Colonic mucosa (tissue), 4 donors: Measurements from ENCODE around the gene LDLRAD3. TPM values are rescaled to one million over a fixed set of nuclear protein-coding genes. Genes with fewer than 3 reads are reported as not detected.

Experiments used
- DNase-seq: peaks from one replicate; pipeline ENCODE4 v3.0.0-alpha.2; 2020
- H3K27ac ChIP-seq: fragments of 200-600 bp; one replicate; pipeline ENCODE4 v1.8.0; 2021
- H3K27me3 ChIP-seq: fragments of 200-600 bp; one replicate; pipeline ENCODE4 v1.8.0; 2021
- H3K36me3 ChIP-seq: fragments of 200-600 bp; one replicate; pipeline ENCODE4 v1.8.0; 2021
- H3K4me1 ChIP-seq: fragments of 200-600 bp; one replicate; pipeline ENCODE4 v1.8.0; 2021; ENCODE audit warnings: mild to moderate bottlenecking
- H3K4me3 ChIP-seq: fragments of 200-600 bp; one replicate; pipeline ENCODE4 v1.8.0; 2021
- H3K9ac ChIP-seq, 2 donors: one replicate each; pipeline ENCODE4 v1.7.0; 2013; ENCODE audit warnings: control low read depth in 2 of 2, low read depth in 2 of 2, low read length in 2 of 2
- H3K9me3 ChIP-seq: fragments of 200-600 bp; one replicate; pipeline ENCODE4 v1.8.0; 2021
- CTCF ChIP-seq: fragments of 200-600 bp; IDR thresholded peaks from one replicate; pipeline ENCODE4 v1.8.0; 2022; ENCODE audit warnings: antibody characterized with exemption, mild to moderate bottlenecking
- intact Hi-C: fragments of 100-400 bp; cut with DNase I; formaldehyde crosslinking; loops from one replicate; pipeline ENCODE4 v1.14.1; 2022
- total RNA-seq, 2 donors: library from RNA; stranded (reverse); fragmentation: NEBNext Ultra II Directional in 1 of 2; extraction: Animal tissue kit (Norgen Biotek cat#: 25700) in 1 of 2; gene quantifications; one replicate each; pipeline ENCODE4 v1.2.1, GENCODE V29; 2021
- donor health status: healthy.
- donor health status: DM: no; HTN: no; CAD: no.
- donor health status: DM: no; HTN: no; CAD: no.

LDLRAD3 gene
- 1 to 10 TPM; 1.9 to 2.9 TPM for total RNA-seq

DNA sequence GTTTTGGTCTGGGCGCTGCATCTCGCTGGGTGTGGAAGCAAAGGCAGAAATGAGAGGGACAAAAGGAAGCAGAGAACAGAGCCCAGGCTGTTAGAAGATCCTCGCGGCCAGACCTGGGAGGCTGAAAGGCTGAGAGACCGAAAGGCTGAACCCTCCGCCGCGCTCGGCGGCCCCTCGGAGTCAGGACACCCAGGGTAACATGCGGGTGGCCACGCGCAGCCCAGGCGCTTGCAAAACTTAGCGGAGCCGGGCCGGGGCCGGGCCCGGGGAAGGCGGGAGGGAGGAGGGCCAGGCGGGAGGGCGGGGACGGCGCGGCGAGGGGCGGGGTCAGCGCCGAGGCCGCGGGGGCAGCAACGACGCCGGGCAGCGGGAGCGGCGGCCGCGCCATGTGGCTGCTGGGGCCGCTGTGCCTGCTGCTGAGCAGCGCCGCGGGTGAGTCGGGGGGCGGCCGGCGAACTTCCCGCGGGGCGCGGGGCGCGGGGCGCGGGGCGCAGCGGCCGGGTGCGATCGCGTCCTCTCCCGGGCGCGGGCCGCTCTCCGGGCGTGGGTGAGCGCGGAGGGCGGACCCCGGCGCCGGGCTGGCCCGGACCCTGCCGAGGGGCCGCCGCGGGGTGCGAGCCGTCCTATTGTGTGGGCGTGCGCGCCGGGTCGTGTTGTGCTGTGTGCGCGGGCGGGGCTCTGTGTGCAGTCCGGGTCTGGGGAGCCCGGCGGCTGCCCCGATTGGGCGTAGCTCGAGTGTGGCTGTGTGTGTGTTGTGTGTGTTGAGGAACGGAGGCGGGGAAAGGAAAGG, at the start of gene LDLRAD3:
LDLRAD3 (plus strand) TSS at position 350 of the 790 bp plus-strand sequence; CDS start at position 387, 37 bp downstream.
- H3K4me1 ChIP-seq = no peaks in the 10 kb centered on the region
- H3K27ac ChIP-seq = no peak within 1 kb of the TSS
- H3K27me3 ChIP-seq = no peaks in the 10 kb centered on the region
- peak; percentile 75 for DNase-seq
- TF ChIP-seq CTCF = no peak
- no peaks in the 10 kb centered on the region for H3K9me3 ChIP-seq
- H3K9ac ChIP-seq = peak within 1 kb of the TSS; percentile 15 to 46
- peak within 1 kb of the TSS; percentile 53 for H3K4me3 ChIP-seq
- H3K36me3 ChIP-seq = no peaks in the 10 kb centered on the region
- intact Hi-C loops = no loop called here

DNA sequence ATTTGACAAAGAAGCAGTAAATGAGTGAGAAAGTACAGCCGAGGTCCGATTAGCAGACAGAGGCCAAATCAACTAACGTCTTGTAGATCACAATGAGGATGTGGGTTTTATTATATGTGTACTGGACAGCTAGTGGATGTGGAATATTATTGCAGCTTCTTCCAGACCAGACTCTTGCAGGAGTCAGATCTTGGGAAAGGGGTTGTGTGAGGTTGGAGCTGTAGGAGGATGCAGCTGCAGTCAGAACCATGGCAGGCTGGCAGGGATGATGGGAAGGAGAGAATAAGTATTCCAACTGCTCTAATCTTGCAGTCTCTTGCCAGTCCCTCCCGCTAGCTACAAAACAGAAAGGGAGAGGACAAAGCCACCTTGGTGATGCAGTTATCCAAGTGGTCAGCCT, 46.8 kb upstream of the LDLRAD3 start:
- no peak overlapping the region for H3K9ac ChIP-seq
- intact Hi-C loops = no loop called here
- no peak for DNase-seq
- no peaks in the 10 kb centered on the region for H3K36me3 ChIP-seq
- H3K27ac ChIP-seq = no peak overlapping the region
- no peak for TF ChIP-seq CTCF
- H3K9me3 ChIP-seq = no peaks in the 10 kb centered on the region
- H3K4me3 ChIP-seq = no peak overlapping the region
- no peaks in the 10 kb centered on the region for H3K4me1 ChIP-seq
- no peaks in the 10 kb centered on the region for H3K27me3 ChIP-seq

- no peak overlapping the region for H3K9ac ChIP-seq
- no peak for TF ChIP-seq CTCF
- H3K27me3 ChIP-seq = no peaks in the 10 kb centered on the region
- intact Hi-C loops = no loop called here
- H3K9me3 ChIP-seq = no peaks in the 10 kb centered on the region
- no peaks in the 10 kb centered on the region for H3K4me1 ChIP-seq
- no peaks in the 10 kb centered on the region for H3K36me3 ChIP-seq
- H3K4me3 ChIP-seq = no peak overlapping the region
- no peak for DNase-seq
- H3K27ac ChIP-seq = no peak overlapping the region
Observed at GRCh38 chr11:35902961-35903360, 40.9 kb upstream of the LDLRAD3 start.

GRCh38 chr11:35905646-35906276, 38.1 kb upstream of the LDLRAD3 start:
- Histone ChIP-seq H3K9me3 (no peaks in the 10 kb centered on the region), H3K27ac (no peak overlapping the region), H3K9ac (no peak overlapping the region), H3K36me3 (no peaks in the 10 kb centered on the region), H3K4me3 (no peak overlapping the region), H3K27me3 (no peaks in the 10 kb centered on the region), H3K4me1 (no peaks in the 10 kb centered on the region)
- no peak for DNase-seq
- no peak for TF ChIP-seq CTCF
- intact Hi-C loops = no loop called here

- Histone ChIP-seq H3K4me3 (no peak overlapping the region), H3K36me3 (no peaks in the 10 kb centered on the region), H3K4me1 (no peaks in the 10 kb centered on the region), H3K27ac (no peak overlapping the region), H3K9ac (no peak overlapping the region), H3K9me3 (no peaks in the 10 kb centered on the region), H3K27me3 (no peaks in the 10 kb centered on the region)
- intact Hi-C loops = no loop called here
- no peak for DNase-seq
- no peak for TF ChIP-seq CTCF
Observed at GRCh38 chr11:35906277-35906661, 37.6 kb upstream of the LDLRAD3 start.
